Adrenal gland (tissue), 5 donors: ENCODE results near the gene ZSCAN9.

Experiments used
- CTCF ChIP-seq, 6 experiments: fragments of 450-650 bp in 4 of 6; fragments of 200-600 bp in 2 of 6; sonication (generic) in 1 of 6; IDR thresholded peaks; 1 replicate in 5 of 6; 2 replicates in 1 of 6; pipeline versions ENCODE4 v1.5.1 to v1.8.0; 2016 to 2021; ENCODE audit warnings: antibody characterized with exemption in 6 of 6, mild to moderate bottlenecking in 2 of 6, moderate library complexity in 1 of 6
- POLR2A ChIP-seq, 2 donors: fragments of 450-650 bp; IDR thresholded peaks; one replicate each; pipeline ENCODE4 v1.6.1; 2017; ENCODE audit warnings: antibody characterized with exemption in 2 of 2, mild to moderate bottlenecking in 2 of 2, moderate library complexity in 1 of 2
- donor health status: DM: no; HTN: no; CAD: no.

GRCh38 chr6:28267695-28268059, 42.6 kb downstream of the ZSCAN9 start:
- TF ChIP-seq CTCF (IDR thresholded peaks at IDR 0.05), result no peak
- no peak for TF ChIP-seq POLR2A (IDR thresholded peaks at IDR 0.05)
